ENCODE results near the gene TRPM2. TPM values are rescaled to one million over a fixed set of nuclear protein-coding genes. Genes with fewer than 3 reads are reported as not detected.

Gene TRPM2
- total and polyA plus RNA-seq, 2 donors (not counting 3 experiments of a cell fraction or from before 2014, with no cell fraction given) = not detected

DNA sequence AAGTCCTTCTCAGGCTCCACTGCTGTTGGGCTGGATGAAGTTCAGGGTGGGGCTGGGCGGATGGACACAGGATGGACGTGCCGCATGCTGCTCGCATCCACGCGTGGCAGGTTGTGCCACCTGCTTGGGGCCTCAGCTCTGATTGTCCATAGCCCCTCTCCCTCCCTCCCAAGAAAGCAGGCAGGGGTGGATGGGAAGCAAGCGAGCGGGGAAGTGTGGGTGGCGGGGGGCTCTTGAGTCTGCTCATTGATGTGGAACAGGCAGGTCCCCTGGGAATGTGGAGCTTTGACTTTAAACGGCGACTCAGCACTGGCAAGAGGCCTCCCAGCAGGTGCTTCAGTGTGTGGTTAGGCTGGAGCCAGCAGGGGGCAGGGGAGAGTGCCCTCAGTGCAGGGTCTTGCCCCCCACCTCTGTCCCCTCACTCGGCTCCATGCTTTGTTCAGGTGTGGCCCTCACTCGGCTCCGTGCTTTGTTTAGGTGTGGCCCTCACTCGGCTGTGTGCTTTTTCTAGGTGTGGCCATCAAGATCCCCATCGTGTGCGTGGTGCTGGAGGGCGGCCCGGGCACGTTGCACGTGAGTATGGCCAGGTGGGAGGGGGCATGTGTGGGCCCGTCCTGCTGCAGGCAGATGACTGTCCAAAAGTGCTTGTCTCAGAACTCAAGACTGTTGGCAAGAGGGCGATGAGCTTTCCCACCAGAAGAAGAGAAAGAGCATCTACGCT lies 23.9 kb downstream of the TRPM2 start:
- no peaks in the 10 kb centered on the region for H3K36me3 ChIP-seq (ENCODE audit: control insufficient read depth in 2 of 2, extremely low read depth in 1 of 2, insufficient read depth in 2 of 2, low read length in 2 of 2)
- BruUV-seq (replicated peaks) = no TSS peak
- DNase-seq (ENCODE audit: low read depth, low spot score) (no peak), FAIRE-seq (no peak)
- H3K4me1 ChIP-seq (ENCODE audit: control insufficient read depth, extremely low read depth, insufficient read depth, low read length) = no peaks in the 10 kb centered on the region
- no peak overlapping the region for H3K4me2 ChIP-seq (ENCODE audit: insufficient read depth, low read length)
- H2AFZ ChIP-seq (ENCODE audit: low read depth, low read length) = no peak overlapping the region
- H3K4me3 ChIP-seq (replicated peaks in 1 of 3; ENCODE audit: insufficient read depth in 1 of 3, low read depth in 1 of 3, low read length in 3 of 3) = no peak overlapping the region
- H3K9me3 ChIP-seq (replicated peaks; ENCODE audit: control insufficient read depth, insufficient read depth, low read length) = no peaks in the 10 kb centered on the region
- H3K9ac ChIP-seq (replicated peaks; ENCODE audit: extremely low read depth, insufficient read depth, low read length) = no peak overlapping the region
- no peaks in the 10 kb centered on the region for H4K20me1 ChIP-seq (replicated peaks; ENCODE audit: control insufficient read depth, extremely low read depth, insufficient read depth, low read length)
- TF ChIP-seq, protein P1, sequence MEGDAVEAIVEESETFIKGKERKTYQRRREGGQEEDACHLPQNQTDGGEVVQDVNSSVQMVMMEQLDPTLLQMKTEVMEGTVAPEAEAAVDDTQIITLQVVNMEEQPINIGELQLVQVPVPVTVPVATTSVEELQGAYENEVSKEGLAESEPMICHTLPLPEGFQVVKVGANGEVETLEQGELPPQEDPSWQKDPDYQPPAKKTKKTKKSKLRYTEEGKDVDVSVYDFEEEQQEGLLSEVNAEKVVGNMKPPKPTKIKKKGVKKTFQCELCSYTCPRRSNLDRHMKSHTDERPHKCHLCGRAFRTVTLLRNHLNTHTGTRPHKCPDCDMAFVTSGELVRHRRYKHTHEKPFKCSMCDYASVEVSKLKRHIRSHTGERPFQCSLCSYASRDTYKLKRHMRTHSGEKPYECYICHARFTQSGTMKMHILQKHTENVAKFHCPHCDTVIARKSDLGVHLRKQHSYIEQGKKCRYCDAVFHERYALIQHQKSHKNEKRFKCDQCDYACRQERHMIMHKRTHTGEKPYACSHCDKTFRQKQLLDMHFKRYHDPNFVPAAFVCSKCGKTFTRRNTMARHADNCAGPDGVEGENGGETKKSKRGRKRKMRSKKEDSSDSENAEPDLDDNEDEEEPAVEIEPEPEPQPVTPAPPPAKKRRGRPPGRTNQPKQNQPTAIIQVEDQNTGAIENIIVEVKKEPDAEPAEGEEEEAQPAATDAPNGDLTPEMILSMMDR (IDR thresholded peaks at IDR 0.05; ENCODE audit: extremely low read depth in 1 of 2, insufficient read depth in 1 of 2, low read depth in 1 of 2, low read length in 2 of 2) = peak in 1 of 2 donors; percentile 7
- TF ChIP-seq EZH2 (IDR thresholded peaks at IDR 0.05; ENCODE audit: borderline replicate concordance, low read depth, low read length, severe bottlenecking) = no peak
- no peak overlapping the region for H3K27ac ChIP-seq (ENCODE audit: insufficient read depth, low read depth, low read length)
- no peaks in the 10 kb centered on the region for H3K79me2 ChIP-seq (ENCODE audit: control insufficient read depth, insufficient read depth, low read length)
- ChIA-PET CTCF (no interaction called here), POLR2A (no interaction called here)
- no peaks in the 10 kb centered on the region for H3K9me1 ChIP-seq (replicated peaks; ENCODE audit: control insufficient read depth, extremely low read depth, insufficient read depth, low read length)
- intact Hi-C loops (cut with micrococcal nuclease) = no loop called here
- H3K27me3 ChIP-seq (ENCODE audit: control insufficient read depth in 2 of 2, insufficient read depth in 2 of 2, low read length in 2 of 2) = no peaks in the 10 kb centered on the region
- dilution Hi-C loops (cut with MboI; ENCODE audit: extremely low pct_ligation_motif_present, low sequenced_read_pairs) = no loop called here

DNA sequence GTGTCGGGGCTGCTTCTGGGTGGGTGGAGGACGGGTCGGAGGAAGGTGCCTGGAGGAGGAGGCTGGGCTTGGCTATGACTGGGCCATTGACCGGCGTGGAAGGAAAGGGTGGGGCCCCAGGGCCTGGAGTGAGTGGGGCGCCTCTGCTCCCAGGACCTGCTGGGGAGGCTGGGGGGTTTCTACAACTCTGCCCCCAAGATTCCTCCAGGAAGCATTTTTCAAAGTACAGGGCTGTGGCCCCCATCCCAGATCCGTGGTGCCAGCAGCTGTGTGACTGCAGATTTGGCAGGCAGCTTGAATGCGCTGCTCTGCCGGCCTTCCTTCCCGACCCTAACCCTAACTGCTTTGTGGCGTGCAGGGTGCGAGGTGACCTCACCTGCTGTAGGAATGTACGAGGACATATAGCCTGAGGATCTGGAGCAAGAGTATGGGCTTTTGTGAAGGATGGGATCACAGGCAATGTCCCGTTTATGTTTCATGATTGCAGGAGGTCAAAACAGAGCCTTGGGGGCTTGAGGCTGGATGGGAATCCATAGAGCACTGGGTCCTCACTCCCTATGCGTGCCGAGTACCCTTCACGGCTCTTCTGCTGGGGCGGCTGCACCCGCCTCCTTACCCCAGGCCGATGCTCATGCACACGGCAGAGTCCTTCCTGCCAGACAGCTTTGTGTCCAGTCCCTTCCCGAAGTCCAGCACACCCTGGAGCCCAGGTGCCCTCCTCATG lies 24.7 kb downstream of the TRPM2 start:
- no peak overlapping the region for H3K4me2 ChIP-seq (ENCODE audit: insufficient read depth, low read length)
- FAIRE-seq (no peak), DNase-seq (ENCODE audit: low read depth, low spot score) (no peak)
- no peak overlapping the region for H3K9ac ChIP-seq (replicated peaks; ENCODE audit: extremely low read depth, insufficient read depth, low read length)
- H3K9me3 ChIP-seq (replicated peaks; ENCODE audit: control insufficient read depth, insufficient read depth, low read length) = no peaks in the 10 kb centered on the region
- H3K27ac ChIP-seq (ENCODE audit: insufficient read depth, low read depth, low read length) = no peak overlapping the region
- no peaks in the 10 kb centered on the region for H3K9me1 ChIP-seq (replicated peaks; ENCODE audit: control insufficient read depth, extremely low read depth, insufficient read depth, low read length)
- BruUV-seq (replicated peaks) = no TSS peak
- CTCF ChIA-PET = no interaction called here
- no peaks in the 10 kb centered on the region for H3K4me1 ChIP-seq (ENCODE audit: control insufficient read depth, extremely low read depth, insufficient read depth, low read length)
- no peak overlapping the region for H2AFZ ChIP-seq (ENCODE audit: low read depth, low read length)
- dilution Hi-C loops (cut with MboI; ENCODE audit: extremely low pct_ligation_motif_present, low sequenced_read_pairs) (no loop called here), intact Hi-C loops (cut with micrococcal nuclease) (no loop called here)
- TF ChIP-seq MYC (IDR thresholded peaks at IDR 0.05; ENCODE audit: low read depth, low read length) (no peak), FOS (IDR thresholded peaks at IDR 0.05; ENCODE audit: borderline replicate concordance, insufficient read depth, low read length) (no peak), EZH2 (IDR thresholded peaks at IDR 0.05; ENCODE audit: borderline replicate concordance, low read depth, low read length, severe bottlenecking) (no peak)
- H3K79me2 ChIP-seq (ENCODE audit: control insufficient read depth, insufficient read depth, low read length) = no peaks in the 10 kb centered on the region
- H3K4me3 ChIP-seq (replicated peaks in 1 of 3; ENCODE audit: insufficient read depth in 1 of 3, low read depth in 1 of 3, low read length in 3 of 3) = no peak overlapping the region
- POLR2A ChIA-PET = no interaction called here
- H4K20me1 ChIP-seq (replicated peaks; ENCODE audit: control insufficient read depth, extremely low read depth, insufficient read depth, low read length) = no peaks in the 10 kb centered on the region
- no peaks in the 10 kb centered on the region for H3K36me3 ChIP-seq (ENCODE audit: control insufficient read depth in 2 of 2, extremely low read depth in 1 of 2, insufficient read depth in 2 of 2, low read length in 2 of 2)
- no peaks in the 10 kb centered on the region for H3K27me3 ChIP-seq (ENCODE audit: control insufficient read depth in 2 of 2, insufficient read depth in 2 of 2, low read length in 2 of 2)

Data from endothelial cell of umbilical vein (primary cell).